HepG2 (cell line): ENCODE data around the gene PNKD. TPM values are rescaled to one million over a fixed set of nuclear protein-coding genes. Genes with fewer than 3 reads are reported as not detected.

Experiments used
- CHD2 ChIP-seq: IDR thresholded peaks from 2 replicates; pipeline ENCODE4 v1.6.1; 2011; ENCODE audit warnings: low read depth, low read length, improper control_type of control experiment
- GABPB1 ChIP-seq: IDR thresholded peaks from 2 replicates; pipeline ENCODE4 v1.6.1; 2016; ENCODE audit warnings: mild to moderate bottlenecking, missing genetic modification reagents, moderate library complexity, missing compliant biosample characterization
- GTF2F1 ChIP-seq: fragments of 150-350 bp; IDR thresholded peaks from 2 replicates; pipeline ENCODE4 v1.6.1; 2014; ENCODE audit warnings: low read length
- KLF13 ChIP-seq: sonication (generic); formaldehyde crosslinking; IDR thresholded peaks from 2 replicates; pipeline ENCODE4 v1.4.0; 2020; ENCODE audit warnings: mild to moderate bottlenecking, missing genetic modification reagents
- MEIS2 ChIP-seq: sonication (generic); formaldehyde crosslinking; IDR thresholded peaks from 2 replicates; pipeline ENCODE4 v1.9.0; 2021; ENCODE audit warnings: mild to moderate bottlenecking, missing genetic modification reagents
- MTA3 ChIP-seq: sonication (generic); formaldehyde crosslinking; IDR thresholded peaks from 2 replicates; pipeline ENCODE4 v1.4.0; 2020; ENCODE audit warnings: missing genetic modification reagents
- MTF2 ChIP-seq: sonication (generic); formaldehyde crosslinking; IDR thresholded peaks from 2 replicates; pipeline ENCODE4 v1.5.0; 2020; ENCODE audit warnings: missing genetic modification reagents, borderline replicate concordance
- PAX8 ChIP-seq: sonication (generic); formaldehyde crosslinking; IDR thresholded peaks from 2 replicates; pipeline ENCODE4 v1.8.0; 2022; ENCODE audit warnings: mild to moderate bottlenecking, missing genetic modification reagents, borderline replicate concordance
- SRSF9 ChIP-seq: fragments of 200-400 bp; formaldehyde crosslinking; IDR thresholded peaks from 2 replicates; pipeline ENCODE4 v1.6.1; 2018; ENCODE audit warnings: borderline replicate concordance, mild to moderate bottlenecking, low read depth, low read length; ENCODE audit not compliant: insufficient read depth, poor library complexity, severe bottlenecking
- TBX3 ChIP-seq: fragments of 450-650 bp; IDR thresholded peaks from 2 replicates; pipeline ENCODE4 v1.6.1; 2017; ENCODE audit warnings: antibody characterized with exemption, mild to moderate bottlenecking, inconsistent platforms, borderline replicate concordance
- ZBTB10 ChIP-seq: sonication (generic); formaldehyde crosslinking; IDR thresholded peaks from 2 replicates; pipeline ENCODE4 v1.4.0; 2020; ENCODE audit warnings: missing genetic modification reagents, borderline replicate concordance
- ZBTB20 ChIP-seq: sonication (generic); formaldehyde crosslinking; IDR thresholded peaks from 2 replicates; pipeline ENCODE4 v1.8.1; 2023; ENCODE audit warnings: missing genetic modification reagents, low read depth, mild to moderate bottlenecking, borderline replicate concordance
- ZBTB7B ChIP-seq: sonication (generic); formaldehyde crosslinking; IDR thresholded peaks from 2 replicates; pipeline ENCODE4 v1.4.0; 2020; ENCODE audit warnings: missing genetic modification reagents
- ZC3H13 ChIP-seq: sonication (generic); formaldehyde crosslinking; IDR thresholded peaks from 2 replicates; pipeline ENCODE4 v1.8.1; 2023; ENCODE audit warnings: mild to moderate bottlenecking, missing genetic modification reagents, moderate library complexity
- ZNF136 ChIP-seq: sonication (generic); formaldehyde crosslinking; IDR thresholded peaks from 2 replicates; pipeline ENCODE4 v1.8.1; 2022; ENCODE audit warnings: low read depth, mild to moderate bottlenecking, moderate library complexity, missing genetic modification reagents
- ZNF441 ChIP-seq: sonication (generic); formaldehyde crosslinking; IDR thresholded peaks from 2 replicates; pipeline ENCODE4 v1.7.0; 2021; ENCODE audit warnings: missing genetic modification reagents, borderline replicate concordance
- ZSCAN21 ChIP-seq: sonication (generic); formaldehyde crosslinking; IDR thresholded peaks from 2 replicates; pipeline ENCODE4 v1.8.0; 2022; ENCODE audit warnings: mild to moderate bottlenecking, missing genetic modification reagents, moderate library complexity, borderline replicate concordance
- polyA plus RNA-seq, 8 experiments: library from polyadenylated mRNA; depleted of rRNA in 3 of 8; stranded (reverse) in 7 of 8; unstranded in 1 of 8; fragments of >200 nt; fragmentation: Illumina TruSeq in 4 of 8; extraction: Trizol in 4 of 8; gene quantifications; 2 replicates each; pipeline versions ENCODE4 v1.2.1 to v1.2.3, GENCODE V29; 2011 to 2016; ENCODE audit warnings: low read depth in 4 of 8, missing spikeins in 1 of 8, mixed read lengths in 1 of 8; ENCODE audit not compliant: insufficient read depth in 1 of 8
- total RNA-seq, 5 experiments: library from RNA; depleted of rRNA; stranded (reverse); fragments of >200 nt; fragmentation: Illumina TruSeq; extraction: Trizol; gene quantifications; 2 replicates each; pipeline ENCODE4 v1.2.3, GENCODE V29; 2016; ENCODE audit warnings: low read depth in 1 of 5
- TF ChIP-seq, protein P1 (sequence below): IDR thresholded peaks from 2 replicates; pipeline ENCODE4 v1.6.1; 2018; ENCODE audit warnings: missing genetic modification reagents, mild to moderate bottlenecking, missing compliant biosample characterization
- TF ChIP-seq, protein P2 (sequence below): sonication (generic); formaldehyde crosslinking; IDR thresholded peaks from 2 replicates; pipeline ENCODE4 v1.8.1; 2023; ENCODE audit warnings: mild to moderate bottlenecking, missing genetic modification reagents, borderline replicate concordance
- TF ChIP-seq, protein P3 (sequence below): sonication (generic); formaldehyde crosslinking; IDR thresholded peaks from 2 replicates; pipeline ENCODE4 v1.5.1; 2020; ENCODE audit warnings: mild to moderate bottlenecking, moderate library complexity, missing genetic modification reagents
- TF ChIP-seq, protein P4 (sequence below): sonication (generic); formaldehyde crosslinking; IDR thresholded peaks from 2 replicates; pipeline ENCODE4 v1.5.0; 2020; ENCODE audit warnings: missing genetic modification reagents

PNKD gene
- total and polyA plus RNA-seq, 2 of the 13 experiments (the other 11 are each of a cell fraction or from before 2014, with no cell fraction given), result 55.9 to 80.4 TPM

DNA sequence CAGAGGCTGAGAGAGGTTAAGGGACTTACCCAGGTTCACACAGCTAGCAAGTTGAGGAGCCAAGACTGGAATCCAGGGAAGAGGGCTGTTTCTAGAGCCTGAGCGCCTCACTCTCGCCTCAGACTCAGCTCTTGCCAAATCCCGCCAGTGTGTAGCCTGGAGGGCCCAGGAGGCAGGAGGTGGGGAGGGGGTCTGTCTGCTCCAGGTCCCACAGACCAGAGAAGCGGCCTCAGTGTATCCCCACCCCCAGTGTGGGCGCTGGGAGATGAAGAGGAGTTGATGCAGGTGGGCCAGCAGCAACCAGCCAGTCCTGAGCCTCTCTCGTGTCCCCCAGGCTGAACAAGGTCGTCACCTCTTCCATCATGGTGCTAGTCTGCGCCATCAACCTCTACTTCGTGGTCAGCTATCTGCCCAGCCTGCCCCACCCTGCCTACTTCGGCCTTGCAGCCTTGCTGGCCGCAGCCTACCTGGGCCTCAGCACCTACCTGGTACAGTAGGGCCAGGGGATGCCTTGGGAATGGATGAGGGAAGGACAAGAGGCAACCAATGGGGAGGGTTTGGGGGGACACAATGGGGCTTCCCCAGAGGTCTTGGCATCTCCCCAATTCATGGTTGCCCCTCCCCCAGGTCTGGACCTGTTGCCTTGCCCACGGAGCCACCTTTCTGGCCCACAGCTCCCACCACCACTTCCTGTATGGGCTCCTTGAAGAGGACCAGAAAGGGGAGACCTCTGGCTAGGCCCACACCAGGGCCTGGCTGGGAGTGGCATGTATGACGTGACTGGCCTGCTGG is 124.2 kb downstream of the PNKD start (continued):
- no peak for TF ChIP-seq PAX8 (CRISPR knock-in tag)
- no peak for TF ChIP-seq ZBTB10 (CRISPR knock-in tag)
- peak; percentile 29; the same call in 1 of the 2 replicates for TF ChIP-seq ZSCAN21 (CRISPR knock-in tag)
- TF ChIP-seq CHD2, result no peak
- TF ChIP-seq SRSF9, result no peak
- TF ChIP-seq MTA3 (CRISPR knock-in tag), result no peak
- TF ChIP-seq ZNF136 (CRISPR knock-in tag), result no peak
- 0 out of 2 replicates have a peak, but pooled peaks have one; percentile 57 for TF ChIP-seq MTF2
- no peak for TF ChIP-seq ZBTB20 (CRISPR knock-in tag)
- no peak for TF ChIP-seq GTF2F1
- TF ChIP-seq ZC3H13 (CRISPR knock-in tag), result no peak
- TF ChIP-seq MEIS2 (CRISPR knock-in tag), result no peak
- TF ChIP-seq, protein P1, sequence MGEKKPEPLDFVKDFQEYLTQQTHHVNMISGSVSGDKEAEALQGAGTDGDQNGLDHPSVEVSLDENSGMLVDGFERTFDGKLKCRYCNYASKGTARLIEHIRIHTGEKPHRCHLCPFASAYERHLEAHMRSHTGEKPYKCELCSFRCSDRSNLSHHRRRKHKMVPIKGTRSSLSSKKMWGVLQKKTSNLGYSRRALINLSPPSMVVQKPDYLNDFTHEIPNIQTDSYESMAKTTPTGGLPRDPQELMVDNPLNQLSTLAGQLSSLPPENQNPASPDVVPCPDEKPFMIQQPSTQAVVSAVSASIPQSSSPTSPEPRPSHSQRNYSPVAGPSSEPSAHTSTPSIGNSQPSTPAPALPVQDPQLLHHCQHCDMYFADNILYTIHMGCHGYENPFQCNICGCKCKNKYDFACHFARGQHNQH (CRISPR knock-in tag), result no peak
- no peak for TF ChIP-seq GABPB1 (CRISPR knock-in tag)
- TF ChIP-seq TBX3, result no peak
- no peak for TF ChIP-seq ZBTB7B
- TF ChIP-seq ZNF441 (CRISPR knock-in tag), result no peak
- TF ChIP-seq, protein P2, sequence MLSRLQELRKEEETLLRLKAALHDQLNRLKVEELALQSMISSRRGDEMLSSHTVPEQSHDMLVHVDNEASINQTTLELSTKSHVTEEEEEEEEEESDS (CRISPR knock-in tag), result no peak
- TF ChIP-seq, protein P3, sequence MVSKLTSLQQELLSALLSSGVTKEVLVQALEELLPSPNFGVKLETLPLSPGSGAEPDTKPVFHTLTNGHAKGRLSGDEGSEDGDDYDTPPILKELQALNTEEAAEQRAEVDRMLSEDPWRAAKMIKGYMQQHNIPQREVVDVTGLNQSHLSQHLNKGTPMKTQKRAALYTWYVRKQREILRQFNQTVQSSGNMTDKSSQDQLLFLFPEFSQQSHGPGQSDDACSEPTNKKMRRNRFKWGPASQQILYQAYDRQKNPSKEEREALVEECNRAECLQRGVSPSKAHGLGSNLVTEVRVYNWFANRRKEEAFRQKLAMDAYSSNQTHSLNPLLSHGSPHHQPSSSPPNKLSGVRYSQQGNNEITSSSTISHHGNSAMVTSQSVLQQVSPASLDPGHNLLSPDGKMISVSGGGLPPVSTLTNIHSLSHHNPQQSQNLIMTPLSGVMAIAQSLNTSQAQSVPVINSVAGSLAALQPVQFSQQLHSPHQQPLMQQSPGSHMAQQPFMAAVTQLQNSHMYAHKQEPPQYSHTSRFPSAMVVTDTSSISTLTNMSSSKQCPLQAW (CRISPR knock-in tag), result peak; percentile 59; the same call in 1 of the 2 replicates
- TF ChIP-seq KLF13 (CRISPR knock-in tag), result 0 out of 2 replicates have a peak, but pooled peaks have one; percentile 40
- TF ChIP-seq, protein P4, sequence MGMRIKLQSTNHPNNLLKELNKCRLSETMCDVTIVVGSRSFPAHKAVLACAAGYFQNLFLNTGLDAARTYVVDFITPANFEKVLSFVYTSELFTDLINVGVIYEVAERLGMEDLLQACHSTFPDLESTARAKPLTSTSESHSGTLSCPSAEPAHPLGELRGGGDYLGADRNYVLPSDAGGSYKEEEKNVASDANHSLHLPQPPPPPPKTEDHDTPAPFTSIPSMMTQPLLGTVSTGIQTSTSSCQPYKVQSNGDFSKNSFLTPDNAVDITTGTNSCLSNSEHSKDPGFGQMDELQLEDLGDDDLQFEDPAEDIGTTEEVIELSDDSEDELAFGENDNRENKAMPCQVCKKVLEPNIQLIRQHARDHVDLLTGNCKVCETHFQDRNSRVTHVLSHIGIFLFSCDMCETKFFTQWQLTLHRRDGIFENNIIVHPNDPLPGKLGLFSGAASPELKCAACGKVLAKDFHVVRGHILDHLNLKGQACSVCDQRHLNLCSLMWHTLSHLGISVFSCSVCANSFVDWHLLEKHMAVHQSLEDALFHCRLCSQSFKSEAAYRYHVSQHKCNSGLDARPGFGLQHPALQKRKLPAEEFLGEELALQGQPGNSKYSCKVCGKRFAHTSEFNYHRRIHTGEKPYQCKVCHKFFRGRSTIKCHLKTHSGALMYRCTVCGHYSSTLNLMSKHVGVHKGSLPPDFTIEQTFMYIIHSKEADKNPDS (CRISPR knock-in tag), result 0 out of 2 replicates have a peak, but pooled peaks have one; percentile 58
